ENCODE measurements around the gene ASB1. TPM values are rescaled to one million over a fixed set of nuclear protein-coding genes. Genes with fewer than 3 reads are reported as not detected.

Gene ASB1
- total and polyA plus RNA-seq, 7 donors, result 3.5 to 36.0 (median 14.0) TPM

DNA sequence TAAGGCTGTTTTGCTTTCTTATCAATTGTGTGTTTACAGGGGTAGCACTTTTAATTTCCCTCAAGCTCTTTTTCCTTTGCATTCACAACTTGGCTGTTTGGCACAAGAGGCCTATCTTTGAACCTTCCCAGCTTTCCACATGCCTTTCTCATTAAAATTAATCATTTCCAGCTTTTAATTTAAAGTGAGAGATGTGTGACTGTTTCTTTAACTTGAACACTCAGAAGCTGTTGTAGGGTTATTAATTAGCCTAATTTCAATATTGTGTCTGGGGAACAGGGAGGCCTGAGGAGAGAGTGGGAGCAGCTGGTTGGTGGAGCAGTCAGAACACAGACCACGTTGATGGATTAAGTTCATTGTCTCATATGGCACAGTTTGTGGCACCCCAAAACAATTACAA is 4.7 kb downstream of the ASB1 start:
- Histone ChIP-seq H3K36me3 (peaks cover 0 to 38% (median 22%) of the 10 kb centered on the region in 4 donors), H3K4me1 (peaks cover 0 to 22% (median 18%) of the 10 kb centered on the region in 4 donors), H3K4me3 (no peak overlapping the region), H3K9me3 (no peaks in the 10 kb centered on the region), H3K27me3 (no peaks in the 10 kb centered on the region), H3K27ac (no peak overlapping the region)
- TF ChIP-seq CTCF (IDR thresholded peaks at IDR 0.05), result no peak
- no peak for TF ChIP-seq POLR2A (IDR thresholded peaks at IDR 0.05)
- no peak for TF ChIP-seq POLR2AphosphoS5 (IDR thresholded peaks at IDR 0.05)
- TF ChIP-seq EP300 (IDR thresholded peaks at IDR 0.05), result no peak
- no peak for DNase-seq
- intact Hi-C loops (cut with DNase I), result no loop called here
- 74 to 82% methylated on average over 1 of the region's 1 CpG for WGBS, 2 donors

GRCh38 chr2:238433300-238433915 is 6.7 kb downstream of the ASB1 start:
- intact Hi-C loops (cut with DNase I), result no loop called here
- WGBS, 2 donors, result 91 to 95% methylated on average over 14 of the region's 14 CpGs
- H3K36me3 ChIP-seq, result peaks cover 0 to 50% (median 26%) of the 10 kb centered on the region in 4 donors
- H3K4me3 ChIP-seq, result no peak overlapping the region
- no peaks in the 10 kb centered on the region for H3K9me3 ChIP-seq
- peaks cover 0 to 12% (median 6%) of the 10 kb centered on the region in 4 donors for H3K4me1 ChIP-seq
- no peak for TF ChIP-seq CTCF (IDR thresholded peaks at IDR 0.05)
- TF ChIP-seq EP300 (IDR thresholded peaks at IDR 0.05), result no peak
- TF ChIP-seq POLR2A (IDR thresholded peaks at IDR 0.05), result no peak
- TF ChIP-seq POLR2AphosphoS5 (IDR thresholded peaks at IDR 0.05), result no peak
- no peak overlapping the region for H3K27ac ChIP-seq
- no peaks in the 10 kb centered on the region for H3K27me3 ChIP-seq
- DNase-seq, result no peak

DNA sequence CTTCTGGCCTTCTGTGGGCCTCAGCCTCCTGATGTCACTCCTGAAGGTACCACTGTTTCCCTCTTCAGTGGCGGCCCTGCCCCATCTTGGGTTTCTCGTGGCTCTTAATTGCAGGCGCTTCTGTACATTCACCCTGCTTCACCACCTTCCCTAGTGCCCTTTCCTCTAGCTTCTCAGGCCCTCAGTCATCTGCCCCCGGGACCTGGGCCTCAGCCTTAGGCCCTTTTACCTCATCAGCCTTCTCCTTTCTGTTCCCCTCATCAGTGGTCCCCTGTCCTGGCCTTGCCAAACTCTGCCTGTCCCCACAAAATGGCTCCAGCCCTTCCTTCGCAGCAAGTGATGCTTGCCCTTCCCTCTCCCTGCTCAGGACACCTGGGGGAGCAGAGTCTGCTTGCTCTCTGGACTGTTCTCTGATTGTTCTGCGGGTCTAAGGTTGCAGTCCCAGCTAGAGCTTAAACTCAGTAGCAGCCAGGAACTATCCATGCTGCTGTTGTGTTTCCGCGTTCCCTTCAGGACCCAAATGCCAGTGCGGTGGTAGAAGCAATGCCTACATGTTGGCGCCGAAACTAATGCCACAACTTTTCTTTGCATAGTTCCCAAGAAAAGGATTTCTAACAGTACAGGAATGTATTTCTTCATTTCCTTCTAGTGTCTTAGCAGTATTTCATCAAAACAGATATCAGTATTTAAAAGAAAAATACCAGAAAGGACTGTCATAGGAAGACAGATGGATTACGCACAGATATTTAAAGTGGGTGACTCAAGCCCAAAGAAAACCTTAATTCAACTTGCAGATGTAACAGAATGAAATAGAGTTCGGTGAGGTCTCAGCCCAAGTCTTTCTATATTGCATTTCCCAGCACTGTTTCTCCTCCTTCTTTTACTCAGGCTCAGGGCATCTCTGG is 7.5 kb downstream of the ASB1 start:
- no peak overlapping the region for H3K27ac ChIP-seq
- intact Hi-C loops (cut with DNase I), result no loop called here
- peaks cover 0 to 57% (median 26%) of the 10 kb centered on the region in 4 donors for H3K36me3 ChIP-seq
- no peak overlapping the region for H3K4me3 ChIP-seq
- no peaks in the 10 kb centered on the region for H3K9me3 ChIP-seq
- TF ChIP-seq POLR2AphosphoS5 (IDR thresholded peaks at IDR 0.05), result no peak
- no peak for TF ChIP-seq EP300 (IDR thresholded peaks at IDR 0.05)
- no peak for TF ChIP-seq CTCF (IDR thresholded peaks at IDR 0.05)
- TF ChIP-seq POLR2A (IDR thresholded peaks at IDR 0.05), result no peak
- peaks cover 0 to 12% (median 1%) of the 10 kb centered on the region in 4 donors for H3K4me1 ChIP-seq
- DNase-seq, result no peak
- no peaks in the 10 kb centered on the region for H3K27me3 ChIP-seq
- 92 to 94% methylated on average over 13 of the region's 13 CpGs for WGBS, 2 donors

DNA sequence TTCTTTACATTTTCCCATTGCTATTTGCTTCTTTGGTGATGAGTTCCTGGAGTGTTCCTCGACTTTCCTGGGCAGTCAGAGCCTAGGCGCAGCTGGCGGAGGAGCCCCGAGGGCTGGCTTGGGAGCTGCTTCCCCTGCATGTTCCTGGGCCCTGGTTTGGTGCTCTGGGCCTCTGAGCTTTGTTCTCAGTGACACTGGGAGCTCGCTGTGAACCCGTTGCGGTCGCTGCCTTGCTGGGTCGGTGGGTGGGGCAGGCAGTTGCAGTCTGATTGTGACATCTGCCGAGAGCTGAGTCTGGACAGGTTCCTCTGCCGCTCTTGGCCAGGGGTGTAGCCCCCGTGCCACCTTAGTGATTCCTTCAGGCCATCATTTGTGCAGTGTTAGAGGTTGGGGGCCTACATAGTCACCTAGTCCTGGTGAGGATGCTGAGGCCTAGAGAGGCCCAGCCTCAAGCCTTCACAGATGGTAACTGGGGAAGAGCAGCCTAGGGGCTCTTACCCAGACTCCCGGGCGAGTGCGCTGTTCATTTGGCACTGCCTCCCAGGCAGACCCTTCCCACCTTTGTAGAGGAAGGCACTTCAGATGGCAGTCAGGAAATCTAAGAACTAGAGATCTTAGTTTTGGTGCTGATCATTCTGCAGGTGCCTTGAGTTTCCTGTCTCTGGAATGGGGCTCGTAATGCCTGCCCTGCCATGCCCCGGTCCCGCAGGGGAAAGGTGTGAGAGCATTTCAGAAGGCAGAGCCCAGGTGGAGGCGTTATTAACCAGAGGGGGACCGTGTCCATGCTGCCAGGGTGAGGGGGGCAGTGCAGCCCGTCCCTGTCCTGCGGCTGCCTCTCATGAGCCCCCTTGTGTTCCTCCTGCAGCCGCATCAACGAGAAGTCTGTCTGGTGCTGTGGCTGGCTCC is 8.4 kb downstream of the ASB1 start:
- H3K4me1 ChIP-seq, result peaks cover 0 to 13% (median 2%) of the 10 kb centered on the region in 4 donors
- no peaks in the 10 kb centered on the region for H3K9me3 ChIP-seq
- intact Hi-C loops (cut with DNase I), result no loop called here
- H3K4me3 ChIP-seq, result no peak overlapping the region
- no peak overlapping the region for H3K27ac ChIP-seq
- no peak for DNase-seq
- 92 to 93% methylated on average over 24 of the region's 24 CpGs for WGBS, 2 donors
- peaks cover 0 to 60% (median 26%) of the 10 kb centered on the region in 4 donors for H3K36me3 ChIP-seq
- TF ChIP-seq EP300 (IDR thresholded peaks at IDR 0.05) (no peak), CTCF (IDR thresholded peaks at IDR 0.05) (no peak), POLR2A (IDR thresholded peaks at IDR 0.05) (no peak), POLR2AphosphoS5 (IDR thresholded peaks at IDR 0.05) (no peak)
- no peaks in the 10 kb centered on the region for H3K27me3 ChIP-seq
